NCI-H187 treated with DMSO at 0.1 percent for 48 hours (cell line): ENCODE data around the gene HNRNPUL2.
"Not testable (repeated sequence)": the region's sequence is repeated elsewhere in the genome, so short reads cannot be mapped to it uniquely, and the experiment has no call there.

ENCODE experiments used
- DNase-seq: peaks from one replicate; lab custom pipeline; 2025; lab: John Stamatoyannopoulos, UW

HNRNPUL2 gene

DNA sequence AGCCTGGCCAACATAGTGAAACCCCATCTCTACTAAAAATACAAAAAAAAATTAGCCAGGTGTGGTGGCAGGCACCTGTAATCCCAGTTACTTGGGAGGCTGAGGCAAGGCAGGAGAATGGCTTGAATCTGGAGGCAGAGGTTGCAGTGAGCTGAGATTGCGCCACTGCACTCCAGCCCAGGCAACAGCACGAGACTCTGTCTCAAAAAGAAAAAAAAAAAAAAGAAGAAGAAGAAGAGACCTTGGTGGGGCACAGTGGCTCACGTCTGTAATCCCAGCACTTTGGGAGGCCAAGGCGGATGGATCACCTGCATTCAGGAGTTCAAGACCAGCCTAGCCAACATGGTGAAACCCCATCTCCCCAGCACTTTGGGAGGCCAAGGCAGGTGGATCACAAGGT lies 23.3 kb downstream of the HNRNPUL2 start:
- not testable (repeated sequence) for DNase-seq

DNA sequence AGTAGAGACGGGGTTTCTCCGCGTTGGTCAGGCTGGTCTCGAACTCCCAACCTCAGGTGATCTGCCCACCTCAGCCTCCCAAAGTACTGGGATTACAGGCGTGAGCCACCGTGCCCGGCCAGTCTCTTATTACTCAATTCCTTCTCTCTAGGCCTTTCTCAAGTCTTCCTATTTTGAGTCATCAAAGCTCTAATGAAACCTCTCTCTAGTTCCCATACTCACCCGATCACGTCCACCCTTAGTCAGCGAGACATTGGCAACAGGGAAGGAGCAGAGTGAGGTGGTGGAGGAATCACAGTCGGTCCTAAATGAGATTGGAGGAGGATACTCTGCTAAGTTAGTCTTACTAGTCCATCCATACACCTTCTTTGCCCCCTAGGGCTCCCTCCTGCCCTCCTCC lies 25.0 kb downstream of the HNRNPUL2 start:
- DNase-seq: no peak

DNA sequence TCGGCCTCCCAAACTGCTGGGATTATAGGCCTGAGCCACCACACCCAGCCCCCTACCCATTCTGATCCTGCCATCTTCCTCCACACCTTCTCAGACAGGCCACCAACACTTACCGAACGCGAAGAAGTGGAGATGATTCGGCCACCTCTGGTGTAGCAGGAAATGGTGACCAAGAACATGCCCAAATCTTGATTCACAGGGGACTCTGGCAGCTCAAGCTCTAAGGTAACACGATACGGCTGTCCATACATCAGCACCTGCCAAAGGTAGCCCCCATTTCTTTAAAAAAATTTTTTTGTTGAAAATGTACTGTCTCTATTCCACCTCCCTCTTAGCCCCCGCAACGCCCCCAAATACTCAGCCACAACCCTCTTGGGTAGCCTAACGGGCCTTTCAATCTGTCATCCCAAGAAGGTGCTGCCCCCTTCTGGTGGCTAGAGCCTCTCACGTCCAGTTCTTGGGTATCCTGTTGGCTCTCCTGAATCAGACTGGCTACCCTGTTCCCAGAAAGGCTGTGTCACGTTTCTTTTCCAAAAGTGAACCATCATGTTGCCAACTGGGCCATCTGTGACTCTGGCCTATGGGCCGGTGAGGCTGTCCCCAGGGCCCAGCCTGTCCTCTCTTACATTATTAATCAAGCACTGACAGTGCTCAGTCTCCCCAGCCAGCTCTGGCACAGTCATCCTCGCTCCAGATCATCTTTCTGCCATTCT lies 32.6 kb downstream of the HNRNPUL2 start:
- no peak for DNase-seq

DNA sequence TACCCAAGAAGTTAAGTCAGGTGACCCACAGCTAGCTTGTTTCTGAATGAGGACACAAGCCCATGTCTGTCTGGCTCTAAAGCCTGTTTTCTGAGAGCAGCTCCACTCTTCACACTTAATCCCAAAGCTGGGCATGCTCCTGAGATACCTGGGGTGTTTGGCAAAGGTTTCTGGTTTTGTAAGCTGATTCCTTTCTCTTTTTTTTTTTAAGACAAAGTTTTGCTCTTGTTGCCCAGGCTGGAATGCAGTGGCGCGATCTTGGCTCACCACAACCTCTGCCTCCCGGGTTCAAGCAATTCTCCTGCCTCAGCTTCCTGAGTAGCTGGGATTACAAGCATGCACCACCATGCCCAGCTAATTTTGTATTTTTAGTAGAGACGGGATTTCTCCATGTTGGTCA lies 33.6 kb downstream of the HNRNPUL2 start:
- DNase-seq: not testable (repeated sequence)

DNA sequence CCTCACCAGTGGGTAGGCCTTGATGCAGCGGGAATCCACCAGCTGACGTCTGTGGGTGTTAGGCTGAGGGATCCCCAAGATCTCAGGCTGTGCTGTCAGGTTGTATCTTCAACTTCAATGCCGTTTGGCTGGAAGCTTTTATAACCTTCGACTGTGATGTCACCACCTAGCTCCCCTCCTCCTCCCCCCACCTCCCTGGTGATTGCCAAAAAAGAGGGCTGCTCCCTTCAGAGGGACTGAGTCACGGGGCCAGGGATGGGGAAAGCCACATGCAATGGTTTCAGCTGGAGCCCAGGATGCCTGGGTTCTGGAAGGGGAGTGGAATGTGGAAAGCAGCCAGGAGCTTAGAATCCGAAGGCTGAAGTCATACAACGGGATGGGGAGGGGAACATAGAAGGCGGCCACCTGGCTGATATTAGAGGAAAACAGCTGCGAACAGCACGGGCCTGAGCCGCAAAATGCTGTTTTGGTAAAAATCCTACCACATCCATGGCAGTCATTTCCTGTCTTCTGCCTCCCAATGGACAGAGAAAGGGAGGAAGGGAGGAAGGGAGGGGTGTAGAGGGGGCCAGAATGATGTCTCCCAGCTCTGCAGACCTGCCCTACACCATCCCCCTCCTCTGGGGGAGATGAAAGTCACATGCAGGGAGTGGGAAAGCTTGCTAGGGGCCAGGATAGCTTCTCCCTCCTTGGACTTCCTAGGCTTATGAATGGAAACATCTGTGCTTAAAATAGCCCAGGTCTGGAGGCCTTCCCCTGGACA lies 37.7 kb downstream of the HNRNPUL2 start, which contains the start of gene LRRN4CL:
LRRN4CL (minus strand) TSS at position 110 of the 763 bp plus-strand sequence. CDS start 1,022 bp downstream, outside the sequence.
- no peak for DNase-seq

DNA sequence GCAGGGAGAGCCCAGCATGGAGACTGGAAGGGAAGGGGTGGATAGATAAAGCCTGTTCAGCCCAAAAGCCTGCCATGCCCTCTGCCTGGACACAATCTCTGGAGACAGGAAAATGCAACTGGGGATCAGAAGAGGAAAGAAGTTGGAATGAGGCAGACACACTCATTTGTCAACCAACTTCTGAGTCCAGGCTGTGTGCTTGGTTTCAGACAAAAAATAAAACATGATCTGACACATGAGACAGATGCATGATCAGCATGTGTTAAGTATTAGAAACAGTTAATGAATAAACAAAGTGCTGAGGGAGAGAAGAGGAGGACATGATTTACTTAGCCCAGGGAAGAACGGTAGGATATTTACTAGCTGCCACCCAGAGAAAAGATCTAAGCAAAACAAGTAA lies 38.8 kb downstream of the HNRNPUL2 start:
- DNase-seq: no peak

DNA sequence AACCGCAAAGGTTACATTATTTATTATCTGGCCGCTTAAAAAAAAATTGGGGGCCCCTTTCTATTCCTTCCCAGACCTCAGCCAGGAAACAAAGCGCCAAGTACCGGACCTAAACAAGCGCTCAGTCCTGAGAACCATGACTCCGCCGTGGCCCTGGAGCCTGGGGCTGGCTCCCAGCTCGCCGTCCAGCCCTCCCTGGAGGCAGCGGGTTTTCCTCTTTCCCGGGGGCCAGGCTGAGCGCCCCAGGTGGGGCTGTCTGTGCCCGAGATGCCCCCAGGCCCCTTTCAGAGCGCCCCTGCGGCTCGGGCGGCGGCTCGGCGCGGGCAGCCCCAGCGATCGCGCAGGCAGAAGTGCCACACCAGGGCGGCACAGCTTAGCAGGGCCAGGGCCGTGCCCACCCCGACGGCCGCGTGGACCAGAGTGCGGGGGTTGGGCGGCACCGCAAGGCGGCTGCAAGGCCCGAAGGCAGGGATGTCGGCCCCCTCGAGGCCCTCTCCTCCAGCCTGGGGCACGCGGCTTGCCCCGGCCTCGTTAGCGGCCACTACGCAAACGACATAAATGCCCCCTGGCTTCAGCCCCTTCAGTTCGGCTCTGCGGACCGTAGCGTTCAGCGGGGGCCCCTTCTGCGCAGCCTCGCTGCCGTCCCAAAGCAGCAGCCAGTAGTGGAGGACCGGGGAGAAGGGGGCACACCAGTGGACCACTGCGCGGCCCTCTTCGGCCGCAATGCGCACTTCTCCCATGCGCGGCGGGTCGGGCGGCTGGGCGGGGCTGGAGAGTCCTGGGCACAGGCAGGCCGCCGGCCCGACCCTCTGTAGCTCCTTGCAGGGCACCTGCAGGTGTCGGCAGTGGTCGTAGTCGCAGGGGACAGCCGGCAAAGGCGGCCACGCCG lies 39.5 kb downstream of the HNRNPUL2 start:
- DNase-seq: no peak

DNA sequence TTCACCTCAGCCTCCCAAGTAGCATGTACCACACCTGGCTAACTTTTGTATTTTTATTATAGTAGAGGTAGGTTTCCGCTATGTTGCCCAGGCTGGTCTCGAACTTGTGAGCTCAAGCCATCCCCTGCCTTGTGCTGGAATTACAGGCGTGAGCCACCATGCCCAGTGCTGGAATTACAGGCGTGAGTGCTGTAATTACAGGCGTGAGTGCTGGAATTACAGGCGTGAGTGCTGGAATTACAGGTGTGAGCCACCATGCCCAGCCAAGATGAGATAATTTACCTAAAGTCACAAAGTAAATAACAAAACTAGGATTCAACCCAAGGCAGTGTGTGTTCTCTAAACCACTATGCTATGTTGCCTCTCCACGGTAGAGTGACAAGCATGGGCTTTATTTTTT lies 44.7 kb downstream of the HNRNPUL2 start:
- no peak for DNase-seq

DNA sequence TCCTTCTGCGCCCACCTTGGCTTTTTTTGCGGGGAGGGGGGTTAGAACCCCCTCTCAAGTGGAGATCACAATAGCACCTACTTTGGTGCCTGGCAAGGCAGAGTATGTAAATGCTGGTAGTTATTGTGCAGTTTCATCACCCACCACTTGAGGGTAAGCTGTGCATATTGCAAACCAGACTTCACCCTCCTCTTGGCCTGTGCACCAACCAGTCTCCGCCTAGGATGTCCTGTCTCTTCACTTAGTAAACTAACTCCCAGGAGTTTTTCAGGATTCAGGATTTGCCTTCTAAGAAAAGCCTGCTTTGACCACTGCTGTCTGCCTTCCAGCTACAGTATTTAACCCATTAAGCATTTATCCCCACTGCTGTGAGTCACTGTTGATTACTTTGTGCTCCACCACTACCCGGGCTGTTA lies 46.4 kb downstream of the HNRNPUL2 start:
- DNase-seq: no peak

DNA sequence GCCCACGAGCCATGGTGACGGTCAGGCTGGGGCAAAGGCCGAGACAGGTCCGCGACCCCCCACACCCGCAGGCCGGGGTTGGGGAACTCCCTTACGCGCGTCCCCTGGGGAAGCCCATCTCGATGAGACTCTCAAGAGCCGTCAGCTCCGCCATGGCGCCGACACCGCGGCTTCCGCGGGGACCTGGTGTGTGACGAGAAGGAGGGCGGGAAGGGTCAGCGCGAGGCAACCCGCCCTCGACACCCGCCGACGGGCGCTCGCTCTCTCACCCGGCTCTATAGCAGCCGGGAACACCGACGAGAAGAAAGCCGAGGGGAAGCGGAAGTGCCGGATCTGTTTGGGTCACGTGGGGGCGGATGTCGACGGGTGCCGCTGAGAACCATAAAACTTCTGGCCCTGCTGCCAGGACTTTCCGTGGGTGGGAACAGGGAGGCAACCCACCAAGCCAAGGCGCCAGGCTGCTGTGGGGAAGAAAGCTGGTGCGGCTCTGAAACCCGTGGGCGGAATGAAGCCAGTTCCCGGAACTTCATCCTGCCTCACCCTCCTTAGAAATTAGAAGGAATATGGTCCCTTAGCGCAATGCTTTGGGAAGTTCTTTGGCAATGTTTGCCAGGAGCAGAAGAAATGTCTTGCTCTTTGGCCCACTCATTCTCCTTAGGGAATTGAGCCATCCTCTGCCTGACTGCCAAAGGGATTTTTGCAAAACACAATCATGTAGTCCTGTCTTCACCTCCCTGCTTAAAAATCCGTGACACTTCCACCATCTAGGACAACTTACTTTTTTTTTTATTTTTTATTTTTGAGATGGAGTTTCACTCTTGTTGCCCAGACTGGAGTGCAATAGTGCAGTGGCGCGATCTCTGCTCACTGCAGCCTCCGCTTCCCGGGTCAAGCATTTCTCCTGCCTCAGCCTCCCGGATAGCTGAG lies 48.2 kb downstream of the HNRNPUL2 start, which contains the start of gene UBXN1:
UBXN1 (minus strand) TSS at position 304 of the 927 bp plus-strand sequence; CDS start at position 154, 150 bp downstream.
- peak; percentile 80 for DNase-seq

DNA sequence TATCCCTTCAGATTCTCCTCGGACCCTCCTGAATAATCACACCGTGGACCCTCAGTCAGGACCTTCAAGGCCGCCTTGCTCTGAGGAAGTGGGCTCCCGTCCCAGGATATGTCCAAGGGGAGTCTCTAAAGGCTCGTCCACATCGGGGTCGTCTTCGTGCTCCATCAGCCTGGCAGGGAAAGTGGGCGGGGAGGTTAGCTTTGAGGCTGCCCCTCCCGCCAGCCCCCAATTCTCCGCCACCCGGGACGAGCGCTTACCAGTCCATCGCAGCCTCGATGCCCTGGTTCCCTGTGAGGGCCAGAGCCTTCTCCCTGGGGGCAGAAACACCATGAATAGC lies 48.9 kb downstream of the HNRNPUL2 start:
- DNase-seq: no peak

DNA sequence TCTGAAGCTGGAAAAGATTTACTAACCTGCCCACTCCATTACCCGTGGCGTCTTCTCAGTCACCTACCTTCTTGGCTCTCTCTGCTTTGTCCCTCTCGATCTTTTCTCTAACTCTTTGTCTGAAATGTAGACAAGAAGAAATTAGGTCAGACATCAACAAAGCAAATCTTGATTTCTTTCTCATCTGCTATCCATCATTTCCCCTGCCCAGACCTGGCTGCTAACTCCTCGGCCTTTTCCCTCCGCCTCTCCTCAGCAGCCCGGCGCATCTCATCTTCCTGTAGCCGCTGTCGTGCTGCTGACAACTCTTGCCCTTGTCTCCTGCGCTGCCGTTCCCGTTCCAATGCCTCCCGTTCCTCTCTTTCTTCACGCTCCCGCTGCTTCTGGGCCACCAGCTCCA lies 49.5 kb downstream of the HNRNPUL2 start:
- no peak for DNase-seq

DNA sequence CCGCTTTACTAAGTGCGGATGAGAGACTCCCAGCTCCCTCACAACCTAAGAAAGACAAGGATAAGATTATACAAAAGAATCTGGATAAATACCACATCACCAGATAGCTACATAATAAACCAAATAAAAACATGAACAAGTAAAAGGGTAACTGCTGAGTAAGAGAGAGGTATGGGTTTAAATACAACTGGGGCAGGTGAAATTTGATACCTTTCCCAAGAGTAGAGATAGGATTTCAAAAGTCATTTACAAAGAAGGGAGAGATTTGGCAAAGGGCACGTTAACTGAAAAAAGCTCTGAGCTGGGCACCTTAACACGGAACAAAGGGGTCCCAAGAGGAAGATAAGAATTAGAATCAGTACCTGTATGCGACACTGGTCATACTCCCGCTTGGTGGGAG lies 50.1 kb downstream of the HNRNPUL2 start:
- no peak for DNase-seq

DNA sequence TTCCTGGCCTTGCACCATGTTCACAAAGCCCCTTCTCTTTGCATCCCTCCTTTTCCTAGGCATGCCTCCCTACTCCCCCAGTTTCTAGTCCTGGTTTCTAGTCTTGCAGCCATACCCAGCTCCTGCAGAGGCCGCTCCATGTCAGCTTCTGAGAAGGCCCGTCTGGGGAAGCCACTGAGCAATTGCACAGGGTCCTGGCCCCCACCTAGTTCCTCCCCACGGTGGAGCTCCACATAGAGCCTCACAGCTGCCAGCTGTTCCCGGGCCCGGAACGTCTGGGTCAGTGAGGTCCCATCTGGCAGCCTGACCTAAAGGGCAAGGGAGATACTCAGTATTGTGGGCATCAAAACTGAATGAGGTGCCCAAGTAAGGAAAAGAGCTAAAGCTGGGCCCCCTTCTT lies 50.6 kb downstream of the HNRNPUL2 start:
- DNase-seq: no peak

DNA sequence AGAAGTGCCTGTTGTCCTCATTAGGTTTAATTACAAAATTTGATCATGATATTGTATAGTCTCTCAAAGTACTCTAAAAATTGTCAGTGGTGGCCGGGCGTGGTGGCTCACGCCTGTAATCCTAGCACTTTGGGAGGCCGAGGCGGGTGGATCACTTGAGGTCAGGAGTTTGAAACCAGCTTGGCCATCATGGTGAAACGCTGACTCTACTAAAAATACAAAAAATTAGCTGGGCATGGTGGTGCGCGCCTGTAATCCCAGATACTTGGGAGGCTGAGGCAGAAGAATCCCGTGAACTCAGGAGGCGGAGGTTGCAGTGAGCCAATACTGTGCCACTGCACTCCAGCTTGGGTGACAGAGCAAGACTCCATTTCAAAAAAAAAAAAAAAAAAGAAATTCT lies 51.8 kb downstream of the HNRNPUL2 start:
- not testable (repeated sequence) for DNase-seq

DNA sequence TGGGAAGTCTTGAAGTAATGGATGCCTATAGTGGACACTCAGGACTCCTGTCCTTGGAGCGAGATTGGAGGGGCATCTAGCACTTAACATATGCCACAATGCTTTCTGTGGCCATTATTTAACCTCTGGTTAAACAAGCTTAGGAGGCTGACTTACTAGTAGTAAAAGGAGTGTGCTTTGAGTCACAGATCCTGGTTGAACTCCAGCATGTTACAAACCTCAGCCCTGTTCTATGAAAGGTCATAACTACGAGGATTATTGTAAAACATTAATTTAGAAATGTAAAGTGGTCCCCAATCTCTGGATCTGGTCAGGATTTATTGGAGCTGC lies 54.1 kb downstream of the HNRNPUL2 start:
- no peak for DNase-seq

DNA sequence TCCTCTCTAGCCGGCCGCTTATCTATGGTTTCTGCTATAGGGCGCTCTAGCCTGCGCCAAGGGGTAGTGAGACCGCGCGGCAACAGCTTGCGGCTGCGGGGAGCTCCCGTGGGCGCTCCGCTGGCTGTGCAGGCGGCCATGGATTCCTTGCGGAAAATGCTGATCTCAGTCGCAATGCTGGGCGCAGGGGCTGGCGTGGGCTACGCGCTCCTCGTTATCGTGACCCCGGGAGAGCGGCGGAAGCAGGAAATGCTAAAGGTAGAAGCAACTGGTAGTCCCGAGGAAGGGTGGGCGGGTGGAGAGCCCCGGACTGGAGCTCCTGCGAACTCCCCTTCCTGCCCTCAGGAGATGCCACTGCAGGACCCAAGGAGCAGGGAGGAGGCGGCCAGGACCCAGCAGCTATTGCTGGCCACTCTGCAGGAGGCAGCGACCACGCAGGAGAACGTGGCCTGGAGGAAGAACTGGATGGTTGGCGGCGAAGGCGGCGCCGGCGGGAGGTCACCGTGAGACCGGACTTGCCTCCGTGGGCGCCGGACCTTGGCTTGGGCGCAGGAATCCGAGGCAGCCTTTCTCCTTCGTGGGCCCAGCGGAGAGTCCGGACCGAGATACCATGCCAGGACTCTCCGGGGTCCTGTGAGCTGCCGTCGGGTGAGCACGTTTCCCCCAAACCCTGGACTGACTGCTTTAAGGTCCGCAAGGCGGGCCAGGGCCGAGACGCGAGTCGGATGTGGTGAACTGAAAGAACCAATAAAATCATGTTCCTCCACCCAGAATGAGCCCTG lies 55.5 kb downstream of the HNRNPUL2 start, which contains the start of the genes LBHD1 and UQCC3:
LBHD1 (minus strand) TSS at position 660 of the 782 bp plus-strand sequence. CDS start 2,236 bp downstream, outside the sequence.
UQCC3 (plus strand) TSS at position 66 of the 782 bp plus-strand sequence; CDS start at position 139, 73 bp downstream.
- DNase-seq: peak; percentile 54

DNA sequence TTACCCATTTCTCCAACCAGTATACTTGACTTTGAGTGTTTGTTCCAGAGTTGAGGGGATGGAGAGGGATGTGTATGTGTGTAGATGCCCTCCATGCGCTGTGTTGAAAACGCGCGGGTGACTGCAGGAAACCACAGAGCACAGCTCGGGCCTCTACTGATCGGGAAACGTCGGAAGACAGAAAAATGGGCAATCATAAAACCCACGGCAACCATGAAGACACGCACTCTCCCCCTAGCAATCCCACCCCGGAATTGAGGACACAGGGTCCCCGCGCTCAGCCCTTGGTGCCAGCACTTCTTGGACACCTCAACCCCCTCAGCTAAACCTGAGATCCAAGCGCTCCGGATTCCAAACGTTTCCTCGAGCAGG lies 56.0 kb downstream of the HNRNPUL2 start:
- no peak for DNase-seq

DNA sequence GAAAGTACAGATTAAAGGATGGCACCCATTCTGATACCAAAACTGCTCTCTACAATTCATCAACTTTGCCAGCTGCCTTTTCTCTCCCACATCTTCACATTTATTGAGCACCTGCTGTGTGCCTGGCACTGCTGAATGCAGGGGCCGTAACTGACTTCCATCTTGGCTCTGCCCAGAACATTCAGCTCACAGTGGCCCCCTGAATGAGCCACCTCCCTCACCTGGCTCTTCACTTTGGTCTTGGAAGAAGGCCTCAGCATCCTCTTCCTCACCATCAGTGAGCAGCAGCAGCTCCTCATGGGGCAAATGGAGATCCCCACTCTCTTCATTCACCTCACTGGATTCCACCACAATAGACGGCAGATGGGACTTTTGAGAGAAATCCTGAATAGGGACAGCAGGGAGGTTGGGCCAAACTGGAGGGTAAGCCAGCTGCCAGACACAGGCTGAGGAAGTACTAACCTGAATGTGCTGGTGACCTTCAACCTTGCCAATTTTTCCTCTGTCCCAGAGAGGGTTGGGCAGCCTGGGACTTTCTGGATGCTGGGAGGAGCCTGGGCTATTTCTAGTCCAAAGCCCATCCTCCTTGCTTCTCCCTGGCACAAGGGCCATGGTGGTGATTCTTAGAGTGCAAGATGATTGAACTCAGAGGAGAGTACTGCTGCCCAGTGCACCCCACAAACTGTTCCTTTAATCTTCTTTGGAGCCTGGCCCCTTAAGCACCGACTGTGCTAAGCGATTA lies 57.7 kb downstream of the HNRNPUL2 start:
- DNase-seq: no peak

DNA sequence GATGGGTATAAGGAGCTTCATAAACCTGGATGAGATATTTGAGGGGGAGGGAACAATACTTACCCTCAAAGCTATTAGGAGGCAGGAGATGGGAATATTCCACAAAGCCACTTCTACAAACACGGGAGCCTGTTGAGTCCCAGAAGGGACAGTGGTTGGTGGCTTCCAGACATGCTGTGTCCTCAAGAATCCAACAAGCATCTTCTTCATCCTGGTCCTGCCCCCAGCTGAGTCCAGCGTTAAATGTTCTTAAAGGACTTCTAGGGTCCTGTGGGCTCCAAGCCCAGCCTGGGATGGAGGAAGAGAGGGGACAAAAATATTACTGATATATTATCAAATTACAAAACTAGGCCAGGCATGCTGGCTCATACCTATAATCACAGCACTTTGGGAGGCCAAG lies 59.8 kb downstream of the HNRNPUL2 start:
- no peak for DNase-seq
